ENCODE data around the gene RGMA. TPM values are rescaled to one million over a fixed set of nuclear protein-coding genes. Genes with fewer than 3 reads are reported as not detected.

The RGMA gene
- total RNA-seq, 4 donors from 2014 or later: 2.4 to 10.3 (median 6.0) TPM

DNA sequence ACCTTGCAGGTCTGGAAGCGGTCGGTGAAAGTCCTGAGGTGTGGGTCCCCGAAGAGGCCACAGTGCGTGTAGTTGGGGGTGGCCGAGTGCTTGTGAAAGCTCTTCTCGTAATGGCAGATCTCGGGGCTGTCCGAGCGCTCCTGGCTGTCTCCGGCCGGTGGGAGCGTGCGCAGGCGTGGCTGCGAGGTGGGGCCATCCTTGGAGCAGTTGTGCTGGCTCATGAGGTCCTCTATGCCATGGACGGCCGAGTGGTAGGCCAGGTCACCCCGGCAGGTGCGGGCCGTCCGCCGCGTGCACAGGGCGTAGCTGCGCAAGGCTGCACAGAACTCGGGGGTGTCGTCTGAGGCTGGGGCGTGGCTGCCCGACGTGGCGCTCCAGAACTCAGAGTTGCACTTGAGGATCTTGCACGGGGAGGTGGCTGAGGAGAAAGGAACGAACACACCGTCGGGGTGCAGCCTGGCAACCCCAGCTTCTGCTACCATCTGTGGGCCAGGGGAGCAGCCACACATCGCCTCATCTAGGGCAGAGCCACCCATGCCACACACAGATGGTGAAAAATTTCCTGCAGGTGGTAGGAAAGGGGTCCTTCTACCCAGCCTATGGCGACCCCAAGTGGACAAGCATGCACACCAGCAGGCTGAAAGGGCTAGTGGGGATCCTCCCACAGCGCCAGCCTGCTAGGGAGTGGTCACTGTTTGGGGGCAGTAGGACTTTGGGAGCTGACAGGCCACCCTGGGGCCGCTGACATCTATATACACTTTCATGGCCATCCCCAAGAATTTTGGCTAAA, 36.7 kb downstream of the RGMA start:
- no peak for TF ChIP-seq POLR2A (IDR thresholded peaks at IDR 0.05)
- TF ChIP-seq, protein P1, sequence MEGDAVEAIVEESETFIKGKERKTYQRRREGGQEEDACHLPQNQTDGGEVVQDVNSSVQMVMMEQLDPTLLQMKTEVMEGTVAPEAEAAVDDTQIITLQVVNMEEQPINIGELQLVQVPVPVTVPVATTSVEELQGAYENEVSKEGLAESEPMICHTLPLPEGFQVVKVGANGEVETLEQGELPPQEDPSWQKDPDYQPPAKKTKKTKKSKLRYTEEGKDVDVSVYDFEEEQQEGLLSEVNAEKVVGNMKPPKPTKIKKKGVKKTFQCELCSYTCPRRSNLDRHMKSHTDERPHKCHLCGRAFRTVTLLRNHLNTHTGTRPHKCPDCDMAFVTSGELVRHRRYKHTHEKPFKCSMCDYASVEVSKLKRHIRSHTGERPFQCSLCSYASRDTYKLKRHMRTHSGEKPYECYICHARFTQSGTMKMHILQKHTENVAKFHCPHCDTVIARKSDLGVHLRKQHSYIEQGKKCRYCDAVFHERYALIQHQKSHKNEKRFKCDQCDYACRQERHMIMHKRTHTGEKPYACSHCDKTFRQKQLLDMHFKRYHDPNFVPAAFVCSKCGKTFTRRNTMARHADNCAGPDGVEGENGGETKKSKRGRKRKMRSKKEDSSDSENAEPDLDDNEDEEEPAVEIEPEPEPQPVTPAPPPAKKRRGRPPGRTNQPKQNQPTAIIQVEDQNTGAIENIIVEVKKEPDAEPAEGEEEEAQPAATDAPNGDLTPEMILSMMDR (IDR thresholded peaks at IDR 0.05): no peak
- no peak for DNase-seq
- Histone ChIP-seq H3K4me3 (replicated peaks in 1 of 3) (no peak overlapping the region), H3K4me1 (no peaks in the 10 kb centered on the region), H3K36me3 (no peaks in the 10 kb centered on the region), H3K27me3 (no peaks in the 10 kb centered on the region), H3K9me3 (no peaks in the 10 kb centered on the region), H3K27ac (no peak overlapping the region)
- intact Hi-C loops (cut with DNase I): no loop called here
- WGBS, 2 donors: 93 to 95% methylated on average over 22 to 37 of the region's 39 CpGs

DNA sequence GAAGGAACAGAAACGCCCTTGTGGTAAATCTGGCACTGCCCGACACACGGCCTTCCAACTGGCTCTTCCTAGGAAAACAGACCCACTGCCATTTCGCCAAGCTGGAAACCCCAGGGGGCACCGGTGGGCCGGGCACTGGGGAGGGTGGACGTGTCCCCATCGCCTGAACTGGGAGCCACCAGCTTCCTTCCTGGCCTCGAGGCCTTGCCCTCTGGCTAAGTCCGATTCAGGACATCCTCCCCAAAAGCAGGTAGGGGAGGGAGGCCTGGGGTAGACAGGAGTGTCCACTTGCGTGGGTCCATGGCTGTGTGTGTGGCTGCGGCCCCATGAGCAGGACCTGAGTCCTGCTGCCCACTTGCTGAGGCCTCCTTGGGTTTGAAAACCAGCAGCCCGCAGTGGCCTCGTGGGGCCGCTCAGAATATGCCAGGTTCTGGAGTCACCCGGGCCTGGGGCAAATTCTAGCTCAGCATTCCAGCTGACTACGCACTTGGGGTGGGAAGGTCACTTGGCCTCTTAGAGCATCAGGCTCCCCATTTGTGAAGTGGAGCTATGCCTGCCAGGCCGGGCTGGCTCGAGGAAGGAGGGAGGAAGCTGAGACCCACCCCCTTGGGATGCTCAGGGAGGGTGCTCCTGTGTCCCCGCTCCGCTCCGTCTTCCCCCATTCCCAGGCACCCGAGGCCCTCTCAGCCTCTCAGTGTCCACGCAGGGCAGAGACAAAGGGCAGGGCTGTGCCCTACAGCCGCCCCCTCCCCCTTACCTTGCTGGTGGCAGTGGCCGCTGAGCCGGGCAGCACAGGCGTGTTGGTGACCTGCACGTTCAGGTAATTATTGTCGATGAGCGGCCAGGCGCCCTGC, 37.5 kb downstream of the RGMA start:
- DNase-seq: no peak
- intact Hi-C loops (cut with DNase I): no loop called here
- Histone ChIP-seq H3K27me3 (no peaks in the 10 kb centered on the region), H3K4me3 (replicated peaks in 1 of 3) (no peak overlapping the region), H3K27ac (no peak overlapping the region), H3K4me1 (no peaks in the 10 kb centered on the region), H3K36me3 (no peaks in the 10 kb centered on the region), H3K9me3 (no peaks in the 10 kb centered on the region)
- TF ChIP-seq, protein P1 (IDR thresholded peaks at IDR 0.05): no peak
- TF ChIP-seq POLR2A (IDR thresholded peaks at IDR 0.05): no peak
- WGBS, 2 donors: 89 to 91% methylated on average over 19 to 30 of the region's 32 CpGs

DNA sequence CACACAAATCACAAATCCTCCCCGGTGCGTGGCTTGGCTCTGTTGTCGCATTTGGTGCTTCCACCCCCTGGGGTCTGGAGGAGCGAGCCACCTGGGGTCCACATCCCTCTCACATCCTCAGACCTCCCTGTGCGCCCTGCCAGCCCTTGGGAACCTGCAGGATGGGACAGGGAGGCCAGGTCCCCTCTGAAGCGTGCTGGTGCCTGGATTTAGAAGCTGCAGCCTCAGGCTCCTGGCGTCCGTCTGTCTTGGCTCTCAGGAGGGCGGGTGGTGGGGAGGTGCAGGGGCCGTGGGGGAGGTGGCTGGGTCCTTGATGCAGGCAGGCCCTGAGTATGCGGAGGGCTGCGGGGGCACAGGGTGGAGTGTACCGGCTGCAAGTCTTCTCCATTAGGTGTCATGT, 38.4 kb downstream of the RGMA start:
- Histone ChIP-seq H3K9me3 (no peaks in the 10 kb centered on the region), H3K36me3 (no peaks in the 10 kb centered on the region), H3K27me3 (no peaks in the 10 kb centered on the region), H3K4me3 (replicated peaks in 1 of 3) (no peak overlapping the region), H3K27ac (no peak overlapping the region), H3K4me1 (no peaks in the 10 kb centered on the region)
- no peak for DNase-seq
- 96 to 98% methylated on average over 10 to 13 of the region's 13 CpGs for WGBS, 2 donors
- intact Hi-C loops (cut with DNase I): no loop called here
- TF ChIP-seq POLR2A (IDR thresholded peaks at IDR 0.05): no peak
- TF ChIP-seq, protein P1 (IDR thresholded peaks at IDR 0.05): no peak

DNA sequence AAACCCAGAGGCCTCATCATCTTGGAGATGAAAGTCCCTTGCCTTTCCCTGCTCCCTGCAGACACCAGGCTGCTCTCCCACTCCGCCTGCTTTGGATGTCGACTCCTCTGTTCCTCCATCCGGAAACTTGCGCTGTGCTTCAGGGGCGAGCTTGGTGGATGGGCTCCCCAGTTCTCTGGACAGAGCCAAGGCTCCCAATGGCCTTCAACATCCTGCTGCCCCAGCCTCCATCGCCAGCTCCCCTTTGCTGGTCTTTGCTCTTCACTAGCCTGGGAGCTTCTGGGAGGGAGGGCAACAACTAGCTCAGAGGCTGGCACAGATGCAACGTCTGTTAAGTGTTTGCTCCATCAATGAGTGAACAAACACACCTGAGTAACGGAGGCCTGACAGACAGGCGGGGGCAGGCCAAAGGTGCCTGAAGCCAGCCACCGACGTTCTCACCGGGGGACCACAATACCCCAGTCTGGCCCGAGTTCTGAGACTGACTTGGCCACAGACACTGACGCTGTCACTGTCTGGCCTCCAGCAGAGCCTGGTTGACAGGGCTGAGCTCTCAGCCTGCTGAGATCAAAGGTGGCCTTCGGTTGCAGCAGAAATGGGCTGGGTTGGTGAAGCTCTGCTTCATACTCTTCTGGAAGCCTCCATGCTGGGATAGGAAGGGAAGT, 39.0 kb downstream of the RGMA start:
- no peaks in the 10 kb centered on the region for H3K9me3 ChIP-seq
- no peaks in the 10 kb centered on the region for H3K4me1 ChIP-seq
- H3K27ac ChIP-seq: no peak overlapping the region
- H3K4me3 ChIP-seq (replicated peaks in 1 of 3): no peak overlapping the region
- DNase-seq: no peak
- no peaks in the 10 kb centered on the region for H3K27me3 ChIP-seq
- TF ChIP-seq POLR2A (IDR thresholded peaks at IDR 0.05): no peak
- TF ChIP-seq, protein P1 (IDR thresholded peaks at IDR 0.05): no peak
- intact Hi-C loops (cut with DNase I): no loop called here
- 79 to 85% methylated on average over 9 to 15 of the region's 15 CpGs for WGBS, 2 donors
- no peaks in the 10 kb centered on the region for H3K36me3 ChIP-seq
